Panc1 (cell line): Measurements from ENCODE around the gene GRIP1.

ENCODE experiments used
- CTCF ChIP-seq: fragments of 450-650 bp; IDR thresholded peaks from 2 replicates; pipeline ENCODE4 v1.5.1; 2017; ENCODE audit warnings: mild to moderate bottlenecking
- POLR2AphosphoS5 ChIP-seq: IDR thresholded peaks from 2 replicates; pipeline ENCODE4 v1.6.1; 2012; ENCODE audit warnings: mild to moderate bottlenecking, low read depth, low read length, moderate library complexity
- REST ChIP-seq, 2 experiments: IDR thresholded peaks; 2 replicates each; pipeline ENCODE4 v1.6.1; 2011 to 2012; ENCODE audit warnings: low read depth in 2 of 2, control low read depth in 1 of 2, low read length in 1 of 2, mild to moderate bottlenecking in 1 of 2, moderate library complexity in 1 of 2; ENCODE audit not compliant: insufficient read depth in 1 of 2
- SIN3A ChIP-seq: IDR thresholded peaks from 2 replicates; pipeline ENCODE4 v1.6.1; 2012; ENCODE audit warnings: low read depth, mild to moderate bottlenecking, low read length, moderate library complexity, borderline replicate concordance; ENCODE audit not compliant: insufficient read depth
- TCF7L2 ChIP-seq: IDR thresholded peaks from 2 replicates; pipeline ENCODE4 v1.6.1; 2011; ENCODE audit warnings: mild to moderate bottlenecking, low read depth, low read length, inconsistent platforms

- TF ChIP-seq CTCF (no peak), POLR2AphosphoS5 (no peak), REST (IDR thresholded peaks at IDR 0.05; ENCODE audit: insufficient read depth in 1 of 2, low read depth in 2 of 2, low read length in 1 of 2) (no peak), SIN3A (no peak), TCF7L2 (no peak)
Measured at GRCh38 chr12:66571361-66571915, 107.4 kb downstream of the GRIP1 start.
